ENCODE data around the gene TRPC1. TPM values are rescaled to one million over a fixed set of nuclear protein-coding genes. Genes with fewer than 3 reads are reported as not detected.
"Not testable (repeated sequence)": the region's sequence is repeated elsewhere in the genome, so short reads cannot be mapped to it uniquely, and the experiment has no call there.

TRPC1 gene
- total and polyA plus RNA-seq, 7 donors = 0.41 to 2.1 (median 0.78) TPM

- DNase-seq (no peak), ATAC-seq (no peak)
- Histone ChIP-seq H3K36me3 (ENCODE audit: insufficient read depth in 1 of 2, low read depth in 1 of 2) (no peaks in the 10 kb centered on the region), H3K27ac (no peak overlapping the region), H3K4me3 (no peak overlapping the region), H3K9me3 (no peaks in the 10 kb centered on the region), H3K27me3 (ENCODE audit: insufficient read depth in 3 of 3, low read length in 2 of 3) (no peaks in the 10 kb centered on the region), H3K4me1 (no peaks in the 10 kb centered on the region)
- TF ChIP-seq CTCF (IDR thresholded peaks at IDR 0.05) = no peak
- 98 to 99% (median 98%) methylated on average over 2 of the region's 2 CpGs for WGBS, 3 donors
- intact Hi-C loops (cut with DNase I) = no loop called here
Measured at GRCh38 chr3:142734834-142735233, 11.0 kb downstream of the TRPC1 start.

- Histone ChIP-seq H3K36me3 (ENCODE audit: insufficient read depth in 1 of 2, low read depth in 1 of 2) (no peaks in the 10 kb centered on the region), H3K4me3 (no peak overlapping the region), H3K4me1 (no peaks in the 10 kb centered on the region), H3K9me3 (no peaks in the 10 kb centered on the region), H3K27ac (no peak overlapping the region), H3K27me3 (ENCODE audit: insufficient read depth in 3 of 3, low read length in 2 of 3) (no peaks in the 10 kb centered on the region)
- DNase-seq (no peak), ATAC-seq (no peak)
- intact Hi-C loops (cut with DNase I) = no loop called here
- TF ChIP-seq CTCF (IDR thresholded peaks at IDR 0.05) = no peak
Measured at GRCh38 chr3:142735462-142735861, 11.6 kb downstream of the TRPC1 start.

- no peak for TF ChIP-seq CTCF (IDR thresholded peaks at IDR 0.05)
- Histone ChIP-seq H3K27ac (no peak overlapping the region), H3K36me3 (ENCODE audit: insufficient read depth in 1 of 2, low read depth in 1 of 2) (no peaks in the 10 kb centered on the region), H3K4me3 (no peak overlapping the region), H3K4me1 (no peaks in the 10 kb centered on the region), H3K27me3 (ENCODE audit: insufficient read depth in 3 of 3, low read length in 2 of 3) (no peaks in the 10 kb centered on the region), H3K9me3 (no peaks in the 10 kb centered on the region)
- no peak for DNase-seq
- no peak for ATAC-seq
- intact Hi-C loops (cut with DNase I) = no loop called here
Measured at GRCh38 chr3:142738396-142738795, 14.6 kb downstream of the TRPC1 start.

GRCh38 chr3:142746646-142747045, 22.8 kb downstream of the TRPC1 start:
- ATAC-seq = no peak
- intact Hi-C loops (cut with DNase I) = no loop called here
- WGBS, 3 donors = 84 to 87% (median 87%) methylated on average over 7 of the region's 7 CpGs
- H3K9me3 ChIP-seq = no peaks in the 10 kb centered on the region
- H3K27ac ChIP-seq = no peak overlapping the region
- TF ChIP-seq CTCF (IDR thresholded peaks at IDR 0.05) = no peak
- H3K36me3 ChIP-seq (ENCODE audit: insufficient read depth in 1 of 2, low read depth in 1 of 2) = no peaks in the 10 kb centered on the region
- H3K4me1 ChIP-seq = no peaks in the 10 kb centered on the region
- H3K4me3 ChIP-seq = no peak overlapping the region
- DNase-seq = no peak
- no peaks in the 10 kb centered on the region for H3K27me3 ChIP-seq (ENCODE audit: insufficient read depth in 3 of 3, low read length in 2 of 3)

- ATAC-seq; intact Hi-C loops (cut with DNase I); H3K4me3 ChIP-seq: not testable (repeated sequence)
Measured at GRCh38 chr3:142750531-142750930, 26.7 kb downstream of the TRPC1 start.

GRCh38 chr3:142752605-142753004, 28.8 kb downstream of the TRPC1 start:
- H3K36me3 ChIP-seq (ENCODE audit: insufficient read depth in 1 of 2, low read depth in 1 of 2); H3K4me1 ChIP-seq; H3K9me3 ChIP-seq; intact Hi-C loops (cut with DNase I); H3K27ac ChIP-seq; DNase-seq; H3K27me3 ChIP-seq (ENCODE audit: insufficient read depth in 3 of 3, low read length in 2 of 3); H3K4me3 ChIP-seq; ATAC-seq: not testable (repeated sequence)
- WGBS, 3 donors = 63 to 80% (median 75%) methylated on average over 4 of the region's 4 CpGs

More at GRCh38 chr3:142750531-142750930, 26.7 kb downstream of the TRPC1 start:
- H3K27me3 ChIP-seq (ENCODE audit: insufficient read depth in 3 of 3, low read length in 2 of 3); H3K4me1 ChIP-seq; H3K27ac ChIP-seq; DNase-seq; H3K9me3 ChIP-seq; H3K36me3 ChIP-seq (ENCODE audit: insufficient read depth in 1 of 2, low read depth in 1 of 2): not testable (repeated sequence)
- 95 to 98% (median 96%) methylated on average over 4 of the region's 4 CpGs for WGBS, 3 donors

Data from psoas muscle (tissue), 8 donors.